Measurements from ENCODE around the gene SLC2A1. TPM values are rescaled to one million over a fixed set of nuclear protein-coding genes. Genes with fewer than 3 reads are reported as not detected.

Gene SLC2A1
- total RNA-seq, 3 donors from 2014 or later: 29.5 to 78.9 (median 42.1) TPM

DNA sequence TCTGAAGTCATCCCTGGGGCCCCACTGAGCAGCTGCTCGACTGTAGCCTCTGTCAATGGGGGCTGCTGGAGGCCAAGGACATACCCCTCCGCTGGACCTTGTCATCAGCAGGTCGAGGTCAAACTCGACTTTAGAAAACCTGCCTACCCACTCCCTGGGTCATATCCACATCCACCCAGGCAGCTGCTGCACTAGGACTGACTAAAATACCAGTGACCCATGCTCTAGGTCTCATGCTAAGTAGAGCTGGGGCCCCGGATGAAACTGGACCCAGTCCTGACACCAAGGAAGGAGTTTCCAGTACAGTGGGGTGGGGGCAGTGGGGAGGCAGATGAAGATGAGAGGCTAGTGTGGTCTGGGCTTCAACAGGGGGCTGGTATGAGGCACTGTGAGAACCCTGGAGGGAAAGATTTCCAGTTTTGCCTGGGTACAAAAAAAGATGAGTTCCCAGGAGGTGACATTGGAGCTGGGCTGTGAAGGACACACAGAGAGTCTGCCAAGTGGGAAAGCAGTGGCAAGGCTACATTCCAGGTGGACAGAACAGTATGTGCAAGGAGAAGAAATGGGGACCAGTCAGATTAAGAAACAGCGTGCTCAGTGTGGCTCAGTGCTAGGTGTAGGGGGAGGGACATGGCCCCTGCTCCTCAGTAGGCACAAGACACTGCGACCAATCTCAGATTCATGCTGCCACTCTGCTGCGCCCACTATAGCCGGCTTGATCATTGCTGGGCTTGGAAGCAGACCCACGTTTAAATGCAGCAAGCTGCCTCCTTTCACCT lies 12.4 kb downstream of the SLC2A1 start:
- peak overlapping the region; percentile 59 to 90 for H3K27ac ChIP-seq
- TF ChIP-seq POLR2A (IDR thresholded peaks at IDR 0.05) (no peak), POLR2AphosphoS5 (IDR thresholded peaks at IDR 0.05) (no peak)
- TF ChIP-seq, protein P1, sequence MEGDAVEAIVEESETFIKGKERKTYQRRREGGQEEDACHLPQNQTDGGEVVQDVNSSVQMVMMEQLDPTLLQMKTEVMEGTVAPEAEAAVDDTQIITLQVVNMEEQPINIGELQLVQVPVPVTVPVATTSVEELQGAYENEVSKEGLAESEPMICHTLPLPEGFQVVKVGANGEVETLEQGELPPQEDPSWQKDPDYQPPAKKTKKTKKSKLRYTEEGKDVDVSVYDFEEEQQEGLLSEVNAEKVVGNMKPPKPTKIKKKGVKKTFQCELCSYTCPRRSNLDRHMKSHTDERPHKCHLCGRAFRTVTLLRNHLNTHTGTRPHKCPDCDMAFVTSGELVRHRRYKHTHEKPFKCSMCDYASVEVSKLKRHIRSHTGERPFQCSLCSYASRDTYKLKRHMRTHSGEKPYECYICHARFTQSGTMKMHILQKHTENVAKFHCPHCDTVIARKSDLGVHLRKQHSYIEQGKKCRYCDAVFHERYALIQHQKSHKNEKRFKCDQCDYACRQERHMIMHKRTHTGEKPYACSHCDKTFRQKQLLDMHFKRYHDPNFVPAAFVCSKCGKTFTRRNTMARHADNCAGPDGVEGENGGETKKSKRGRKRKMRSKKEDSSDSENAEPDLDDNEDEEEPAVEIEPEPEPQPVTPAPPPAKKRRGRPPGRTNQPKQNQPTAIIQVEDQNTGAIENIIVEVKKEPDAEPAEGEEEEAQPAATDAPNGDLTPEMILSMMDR (IDR thresholded peaks at IDR 0.05): no peak
- no peaks in the 10 kb centered on the region for H3K36me3 ChIP-seq
- H3K4me3 ChIP-seq: no peak overlapping the region
- no peaks in the 10 kb centered on the region for H3K27me3 ChIP-seq
- intact Hi-C loops (cut with DNase I; ENCODE audit: low total_unique reads): no loop called here
- no peaks in the 10 kb centered on the region for H3K9me3 ChIP-seq
- DNase-seq (ENCODE audit: low spot score in 2 of 2): no peak
- peaks cover 18 to 55% of the 10 kb centered on the region in 2 donors for H3K4me1 ChIP-seq

DNA sequence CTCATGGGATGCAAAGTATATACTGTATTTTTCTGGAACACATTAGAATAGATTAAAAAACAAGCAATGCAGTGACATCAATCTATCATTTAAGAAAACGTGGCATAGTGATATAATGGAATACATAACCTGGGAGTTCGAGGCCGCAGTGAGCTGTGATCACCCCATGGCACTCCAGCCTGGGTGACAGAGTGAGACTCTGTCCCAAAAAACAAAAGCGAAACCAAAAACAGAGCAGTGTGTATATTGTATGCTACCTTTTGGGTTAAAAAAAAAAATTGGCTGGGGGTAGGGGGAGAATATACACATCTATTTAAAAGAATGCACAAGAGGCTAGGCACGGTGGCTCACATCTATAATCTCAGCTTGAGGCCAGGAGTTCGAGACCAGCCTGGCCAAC lies 13.5 kb downstream of the SLC2A1 start:
- H3K36me3 ChIP-seq: no peaks in the 10 kb centered on the region
- intact Hi-C loops (cut with DNase I; ENCODE audit: low total_unique reads): no loop called here
- no peak for DNase-seq (ENCODE audit: low spot score in 2 of 2)
- H3K4me1 ChIP-seq: peaks cover 18 to 62% of the 10 kb centered on the region in 2 donors
- no peaks in the 10 kb centered on the region for H3K27me3 ChIP-seq
- H3K27ac ChIP-seq: peak overlapping the region; percentile 90
- H3K4me3 ChIP-seq: no peak overlapping the region
- TF ChIP-seq POLR2AphosphoS5 (IDR thresholded peaks at IDR 0.05) (no peak), POLR2A (IDR thresholded peaks at IDR 0.05) (no peak)
- TF ChIP-seq, protein P1 (IDR thresholded peaks at IDR 0.05): no peak
- no peaks in the 10 kb centered on the region for H3K9me3 ChIP-seq

DNA sequence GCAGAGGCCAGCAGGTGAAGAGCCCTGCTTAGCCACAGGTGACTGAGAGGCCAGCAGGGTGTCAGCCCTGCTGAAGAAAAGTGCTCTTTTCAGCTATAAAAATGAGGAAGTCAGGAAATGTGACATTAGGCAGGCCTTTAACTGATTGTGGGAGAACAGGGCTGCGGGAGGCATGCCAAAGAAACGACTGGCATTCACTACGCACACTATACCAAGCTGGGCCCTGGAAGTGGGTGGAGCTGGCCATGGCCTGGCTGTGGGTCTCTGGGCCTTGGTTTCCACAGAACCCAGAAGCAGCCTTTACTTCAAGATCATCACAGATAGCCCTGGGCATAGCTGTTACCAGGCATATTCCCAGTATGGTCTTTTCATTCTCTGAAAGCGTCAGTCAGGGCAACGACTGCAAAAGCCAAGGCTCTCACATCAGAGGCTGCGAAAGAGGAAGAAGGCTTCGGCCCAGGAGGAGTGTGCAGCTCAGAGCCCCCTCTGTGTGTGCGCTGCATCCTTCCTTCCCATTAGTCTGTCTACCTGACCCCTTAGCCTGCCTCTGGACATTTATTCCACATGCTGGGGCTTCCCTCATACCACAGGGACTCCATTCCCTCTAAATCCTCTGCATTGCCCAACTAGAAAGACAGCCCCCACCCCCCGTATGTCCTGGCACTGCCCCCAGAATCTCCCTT lies 14.3 kb downstream of the SLC2A1 start:
- Histone ChIP-seq H3K27me3 (no peaks in the 10 kb centered on the region), H3K9me3 (no peaks in the 10 kb centered on the region), H3K36me3 (no peaks in the 10 kb centered on the region), H3K4me1 (peaks cover 18 to 66% of the 10 kb centered on the region in 2 donors), H3K4me3 (no peak overlapping the region), H3K27ac (peak overlapping the region; percentile 90)
- TF ChIP-seq POLR2A (IDR thresholded peaks at IDR 0.05) (no peak), POLR2AphosphoS5 (IDR thresholded peaks at IDR 0.05) (no peak)
- TF ChIP-seq, protein P1 (IDR thresholded peaks at IDR 0.05): no peak
- intact Hi-C loops (cut with DNase I; ENCODE audit: low total_unique reads): no loop called here
- no peak for DNase-seq (ENCODE audit: low spot score in 2 of 2)

DNA sequence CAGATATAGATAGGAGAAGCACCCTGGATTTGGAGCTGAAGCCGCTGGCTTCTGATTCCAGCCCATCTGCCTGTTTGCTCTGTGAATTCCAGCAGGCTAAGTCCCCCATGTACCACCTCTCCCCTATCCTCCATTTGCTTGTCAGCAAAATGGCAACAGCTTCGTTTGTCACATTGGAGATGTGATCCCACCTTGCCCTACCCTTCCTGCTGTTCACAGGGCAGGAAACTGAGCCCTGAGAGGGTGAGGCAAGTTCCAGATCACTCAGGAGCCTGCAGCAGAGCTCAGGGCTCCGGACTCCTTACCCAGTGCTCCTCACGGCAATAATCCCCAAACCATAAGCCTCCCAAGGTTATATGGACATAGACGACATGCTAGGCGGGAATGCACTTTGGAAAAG lies 14.9 kb downstream of the SLC2A1 start:
- Histone ChIP-seq H3K36me3 (no peaks in the 10 kb centered on the region), H3K4me3 (no peak overlapping the region), H3K27me3 (no peaks in the 10 kb centered on the region), H3K27ac (peak overlapping the region; percentile 90), H3K9me3 (no peaks in the 10 kb centered on the region), H3K4me1 (peaks cover 18 to 66% of the 10 kb centered on the region in 2 donors)
- TF ChIP-seq POLR2AphosphoS5 (IDR thresholded peaks at IDR 0.05) (no peak), POLR2A (IDR thresholded peaks at IDR 0.05) (no peak)
- TF ChIP-seq, protein P1 (IDR thresholded peaks at IDR 0.05): no peak
- intact Hi-C loops (cut with DNase I; ENCODE audit: low total_unique reads): no loop called here
- no peak for DNase-seq (ENCODE audit: low spot score in 2 of 2)

DNA sequence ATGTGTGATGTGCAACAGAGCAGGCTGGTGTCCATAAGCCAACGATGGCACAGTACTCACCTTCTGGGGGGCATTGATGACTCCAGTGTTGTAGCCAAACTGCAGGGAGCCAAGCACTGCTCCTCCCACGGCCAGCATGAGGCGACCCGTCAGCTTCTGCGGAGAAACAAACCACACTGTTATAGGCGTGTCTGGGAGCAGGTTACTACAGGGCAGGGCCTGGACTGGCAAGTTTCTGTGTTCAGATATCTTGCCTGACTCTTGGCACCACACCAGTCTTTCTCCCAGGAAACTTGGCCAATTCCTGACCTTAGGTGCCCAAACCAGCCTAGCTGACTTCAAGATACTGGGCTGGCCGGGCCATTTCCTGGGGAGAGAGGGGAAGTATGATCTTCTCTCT lies 15.5 kb downstream of the SLC2A1 start:
- intact Hi-C loops (cut with DNase I; ENCODE audit: low total_unique reads): no loop called here

More for the DNA sequence above, 15.5 kb downstream of the SLC2A1 start:
- no peaks in the 10 kb centered on the region for H3K36me3 ChIP-seq
- H3K27me3 ChIP-seq: no peaks in the 10 kb centered on the region
- TF ChIP-seq POLR2A (IDR thresholded peaks at IDR 0.05): no peak
- TF ChIP-seq POLR2AphosphoS5 (IDR thresholded peaks at IDR 0.05): peak in 2 of 3 donors; percentile 16 to 70
- TF ChIP-seq, protein P1 (IDR thresholded peaks at IDR 0.05): no peak
- H3K4me1 ChIP-seq: peaks cover 18 to 68% of the 10 kb centered on the region in 2 donors
- peak; percentile 82 to 94 for DNase-seq (ENCODE audit: low spot score in 2 of 2)
- H3K4me3 ChIP-seq: no peak overlapping the region
- H3K27ac ChIP-seq: peak overlapping the region; percentile 90
- H3K9me3 ChIP-seq: no peaks in the 10 kb centered on the region
